ENCODE results near the gene TOX2. TPM values are rescaled to one million over a fixed set of nuclear protein-coding genes. Genes with fewer than 3 reads are reported as not detected.
A peak's percentile ranks its signal among the peaks of the same experiment; 100 is the strongest.

Gene TOX2
- total RNA-seq, 1 experiment from 2014 or later: 1.8 TPM

- Histone ChIP-seq H3K4me2 (ENCODE audit: low read length) (no peak overlapping the region), H3K27me3 (ENCODE audit: low read length) (no peaks in the 10 kb centered on the region), H3K9me2 (replicated peaks; ENCODE audit: low read length) (no peaks in the 10 kb centered on the region), H3F3A (ENCODE audit: low read length, unreplicated experiment) (no peaks in the 10 kb centered on the region), H3K4me3 (ENCODE audit: low read length) (no peak overlapping the region), H3K9ac (ENCODE audit: low read length) (no peak overlapping the region), H3K36me3 (ENCODE audit: low read depth, low read length) (no peaks in the 10 kb centered on the region), H2AFZ (ENCODE audit: low read length) (no peak overlapping the region), H4K20me1 (ENCODE audit: low read length) (no peaks in the 10 kb centered on the region), H3K4me1 (ENCODE audit: insufficient read depth, low read length) (no peaks in the 10 kb centered on the region), H3K27ac (ENCODE audit: low read length) (no peak overlapping the region), H3K79me2 (ENCODE audit: low read length) (no peaks in the 10 kb centered on the region), H3K9me3 (ENCODE audit: low read length) (no peaks in the 10 kb centered on the region)
- CTCF ChIA-PET: no interaction called here
- POLR2A ChIA-PET (ENCODE audit: unreplicated experiment): no interaction called here
- no peak for DNase-seq
- intact Hi-C loops (cut with micrococcal nuclease): no loop called here
- ATAC-seq: peak; percentile 21
- TF ChIP-seq CTCF (conservative IDR thresholded peaks at IDR 0.05; ENCODE audit: low read depth, low read length) (no peak), EZH2phosphoT487 (IDR thresholded peaks at IDR 0.05; ENCODE audit: borderline replicate concordance, low read length) (no peak), EZH2 (IDR thresholded peaks at IDR 0.05; ENCODE audit: low read length, unreplicated experiment) (no peak)
- BruUV-seq (replicated peaks): no TSS peak
These were observed 71.1 kb downstream of the TOX2 start for GRCh38 chr20:43985608-43986316.

- no peaks in the 10 kb centered on the region for H3K9me3 ChIP-seq (ENCODE audit: low read length)
- no peaks in the 10 kb centered on the region for H3K27me3 ChIP-seq (ENCODE audit: low read length)
- TF ChIP-seq EZH2 (IDR thresholded peaks at IDR 0.05; ENCODE audit: low read length, unreplicated experiment) (no peak), CTCF (conservative IDR thresholded peaks at IDR 0.05; ENCODE audit: low read depth, low read length) (no peak), EZH2phosphoT487 (IDR thresholded peaks at IDR 0.05; ENCODE audit: borderline replicate concordance, low read length) (no peak)
- H3K4me3 ChIP-seq (ENCODE audit: low read length): no peak overlapping the region
- no peaks in the 10 kb centered on the region for H3K36me3 ChIP-seq (ENCODE audit: low read depth, low read length)
- no peak overlapping the region for H2AFZ ChIP-seq (ENCODE audit: low read length)
- ChIA-PET POLR2A (ENCODE audit: unreplicated experiment) (no interaction called here), CTCF (no interaction called here)
- DNase-seq: no peak
- H3F3A ChIP-seq (ENCODE audit: low read length, unreplicated experiment): no peaks in the 10 kb centered on the region
- no peak for ATAC-seq
- no TSS peak for BruUV-seq (replicated peaks)
- H4K20me1 ChIP-seq (ENCODE audit: low read length): no peaks in the 10 kb centered on the region
- H3K9me2 ChIP-seq (replicated peaks; ENCODE audit: low read length): no peaks in the 10 kb centered on the region
- intact Hi-C loops (cut with micrococcal nuclease): no loop called here
- H3K4me2 ChIP-seq (ENCODE audit: low read length): no peak overlapping the region
- H3K27ac ChIP-seq (ENCODE audit: low read length): no peak overlapping the region
- no peaks in the 10 kb centered on the region for H3K79me2 ChIP-seq (ENCODE audit: low read length)
- H3K9ac ChIP-seq (ENCODE audit: low read length): no peak overlapping the region
- no peaks in the 10 kb centered on the region for H3K4me1 ChIP-seq (ENCODE audit: insufficient read depth, low read length)
These were observed 72.4 kb downstream of the TOX2 start for GRCh38 chr20:43987018-43987417.

GRCh38 chr20:43987531-43987930 lies 72.9 kb downstream of the TOX2 start:
- no peaks in the 10 kb centered on the region for H3K9me2 ChIP-seq (replicated peaks; ENCODE audit: low read length)
- ChIA-PET POLR2A (ENCODE audit: unreplicated experiment) (no interaction called here), CTCF (no interaction called here)
- no peak overlapping the region for H3K27ac ChIP-seq (ENCODE audit: low read length)
- H3K79me2 ChIP-seq (ENCODE audit: low read length): no peaks in the 10 kb centered on the region
- BruUV-seq (replicated peaks): no TSS peak
- no peaks in the 10 kb centered on the region for H3F3A ChIP-seq (ENCODE audit: low read length, unreplicated experiment)
- intact Hi-C loops (cut with micrococcal nuclease): no loop called here
- H2AFZ ChIP-seq (ENCODE audit: low read length): no peak overlapping the region
- no peaks in the 10 kb centered on the region for H3K36me3 ChIP-seq (ENCODE audit: low read depth, low read length)
- no peak overlapping the region for H3K4me3 ChIP-seq (ENCODE audit: low read length)
- no peak overlapping the region for H3K4me2 ChIP-seq (ENCODE audit: low read length)
- no peaks in the 10 kb centered on the region for H3K27me3 ChIP-seq (ENCODE audit: low read length)
- H3K9ac ChIP-seq (ENCODE audit: low read length): no peak overlapping the region
- no peaks in the 10 kb centered on the region for H3K4me1 ChIP-seq (ENCODE audit: insufficient read depth, low read length)
- no peak for TF ChIP-seq CTCF (conservative IDR thresholded peaks at IDR 0.05; ENCODE audit: low read depth, low read length)
- TF ChIP-seq EZH2 (IDR thresholded peaks at IDR 0.05; ENCODE audit: low read length, unreplicated experiment): no peak
- no peak for TF ChIP-seq EZH2phosphoT487 (IDR thresholded peaks at IDR 0.05; ENCODE audit: borderline replicate concordance, low read length)
- no peak for DNase-seq
- no peaks in the 10 kb centered on the region for H3K9me3 ChIP-seq (ENCODE audit: low read length)
- ATAC-seq: no peak; the same call in 1 of the 2 replicates
- no peaks in the 10 kb centered on the region for H4K20me1 ChIP-seq (ENCODE audit: low read length)

Measured in PC-3 (cell line).